ENCODE results near the gene KCNK10. TPM values are rescaled to one million over a fixed set of nuclear protein-coding genes. Genes with fewer than 3 reads are reported as not detected.

The KCNK10 gene
- total and polyA plus RNA-seq, 2 of the 8 experiments (the other 6 are each of a cell fraction or from before 2014, with no cell fraction given), result 0.45 to 0.63 TPM

- H3K4me2 ChIP-seq (ENCODE audit: insufficient read depth in 1 of 2, low read depth in 2 of 2, low read length in 2 of 2), result no peak overlapping the region
- H3K27ac ChIP-seq (ENCODE audit: low read depth, low read length), result no peak overlapping the region
These were observed 166.9 kb downstream of the KCNK10 start for GRCh38 chr14:88156127-88156526.

More at GRCh38 chr14:88156127-88156526, 166.9 kb downstream of the KCNK10 start:
- H3K4ac ChIP-seq (replicated peaks; ENCODE audit: insufficient read length, low read depth, low read length), result no peak overlapping the region
- H3K14ac ChIP-seq (ENCODE audit: insufficient read length), result no peak overlapping the region
- H2BK15ac ChIP-seq (ENCODE audit: low read length), result no peak overlapping the region
- H4K20me1 ChIP-seq (replicated peaks in 1 of 2; ENCODE audit: control insufficient read depth in 1 of 2, insufficient read depth in 2 of 2, low read length in 2 of 2), result no peaks in the 10 kb centered on the region
- no peak overlapping the region for H3K23ac ChIP-seq (ENCODE audit: insufficient read length)
- no peak overlapping the region for H3K18ac ChIP-seq (ENCODE audit: extremely low read depth, low read length)
- H2AFZ ChIP-seq (ENCODE audit: low read length), result no peak overlapping the region
- no peak overlapping the region for H2AK5ac ChIP-seq (ENCODE audit: low read depth, low read length)
- no peak overlapping the region for H2BK20ac ChIP-seq (ENCODE audit: low read length)
- H2BK12ac ChIP-seq (ENCODE audit: low read depth, low read length), result no peak overlapping the region
- no peak overlapping the region for H3K9ac ChIP-seq (replicated peaks in 1 of 4; ENCODE audit: extremely low read depth in 1 of 4, low read depth in 3 of 4, low read length in 3 of 4)
- H4K8ac ChIP-seq (ENCODE audit: extremely low read depth, insufficient read depth, low read length), result no peak overlapping the region
- no peak overlapping the region for H4K91ac ChIP-seq (replicated peaks; ENCODE audit: insufficient read length, low read length)
- CTCF ChIA-PET (ENCODE audit: partially characterized antibody), result interaction anchor here (0.8 to 2.9 kb wide), 5 partner anchors 10 to 142 kb away, joined by 3 to 17 read pairs (median 4); no protein-coding TSS in a partner anchor
- no peaks in the 10 kb centered on the region for H3K4me1 ChIP-seq (replicated peaks in 1 of 4; ENCODE audit: control insufficient read depth in 3 of 4, insufficient read depth in 4 of 4, low read length in 3 of 4)
- no peaks in the 10 kb centered on the region for H3K23me2 ChIP-seq (ENCODE audit: low read depth, low read length)
- no peaks in the 10 kb centered on the region for H3K36me3 ChIP-seq (ENCODE audit: control insufficient read depth in 2 of 4, insufficient read depth in 4 of 4, low read length in 3 of 4)
- no peak overlapping the region for H3K56ac ChIP-seq (replicated peaks; ENCODE audit: insufficient read length, low read depth, low read length)
- no peaks in the 10 kb centered on the region; a peak in 1 of 7 replicates for H3K27me3 ChIP-seq (replicated peaks in 1 of 4; ENCODE audit: control insufficient read depth in 3 of 4, extremely low read depth in 1 of 4, insufficient read depth in 3 of 4, low read length in 3 of 4)
- no peak for FAIRE-seq
- 88% methylated on average over 1 of the region's 1 CpG; no CpG with 5 or more reads in 1 of the 2 experiments for WGBS, 2 experiments (ENCODE audit: extremely low coverage in 1 of 2, insufficient coverage in 1 of 2, insufficient read length in 1 of 2, insufficient replicate concordance in 2 of 2, low coverage in 1 of 2, low lambda C conversion rate in 2 of 2, missing lambda C conversion rate in 1 of 2)
- no peak for DNase-seq (ENCODE audit: low read depth in 1 of 2, low spot score in 2 of 2)
- H2BK5ac ChIP-seq (ENCODE audit: low read depth, low read length), result no peak overlapping the region
- TF ChIP-seq ASH2L (IDR thresholded peaks at IDR 0.05; ENCODE audit: low read length), result no peak
- no peak for TF ChIP-seq RFX5 (IDR thresholded peaks at IDR 0.05; ENCODE audit: borderline replicate concordance, low read depth, low read length)
- TF ChIP-seq NRF1 (IDR thresholded peaks at IDR 0.05; ENCODE audit: low read depth, low read length), result no peak
- TF ChIP-seq CREB1 (IDR thresholded peaks at IDR 0.05), result no peak
- no peaks in the 10 kb centered on the region for H3K79me1 ChIP-seq (ENCODE audit: low read depth, low read length)
- no peak overlapping the region for H2BK120ac ChIP-seq (replicated peaks; ENCODE audit: low read depth, low read length)
- no peaks in the 10 kb centered on the region for H3K9me3 ChIP-seq (ENCODE audit: insufficient read depth in 2 of 2, low read depth in 1 of 2, low read length in 1 of 2)
- H4K5ac ChIP-seq (ENCODE audit: insufficient read length, low read depth, low read length), result no peak overlapping the region
- no peak overlapping the region for H3K4me3 ChIP-seq (ENCODE audit: extremely low read depth in 1 of 4, insufficient read depth in 2 of 4, low read depth in 3 of 4, low read length in 4 of 4)
- POLR2A ChIA-PET (ENCODE audit: partially characterized antibody), result interaction anchor here (0.6 kb wide), 1 partner anchor 328 kb away, joined by 4 read pairs; no protein-coding TSS in a partner anchor
- no peaks in the 10 kb centered on the region for H3K79me2 ChIP-seq (ENCODE audit: control insufficient read depth in 1 of 2, insufficient read depth in 2 of 2, low read length in 2 of 2)

Data from H1 (cell line).